Activated naive CD4-positive, alpha-beta T cell treated with anti-CD3 and anti-CD28 coated beads for 36 hours (primary cell): Measurements from ENCODE around the gene APOA5. TPM values are rescaled to one million over a fixed set of nuclear protein-coding genes. Genes with fewer than 3 reads are reported as not detected.

Experiments
- CTCF ChIA-PET: fragments of 350-600 bp; sonication (Branson Sonifier 250); formaldehyde crosslinking; loops from one replicate; lab custom pipeline; 2021; ENCODE audit warnings: antibody characterized with exemption; lab: Charles Lee
- DNase-seq: peaks from one replicate; pipeline ENCODE4 v3.0.0-alpha.2; 2020
- H3K27ac Mint-ChIP-seq: one replicate; pipeline ENCODE4 v1.8.0; 2021; ENCODE audit warnings: mild to moderate bottlenecking, mixed read lengths
- H3K27me3 Mint-ChIP-seq: one replicate; pipeline ENCODE4 v1.8.0; 2021; ENCODE audit warnings: low read depth, mixed read lengths
- H3K36me3 Mint-ChIP-seq: one replicate; pipeline ENCODE4 v1.8.0; 2021; ENCODE audit warnings: low read depth, mixed read lengths
- H3K4me1 Mint-ChIP-seq: one replicate; pipeline ENCODE4 v1.8.0; 2021; ENCODE audit warnings: low read depth, mixed read lengths
- H3K4me3 Mint-ChIP-seq: one replicate; pipeline ENCODE4 v1.8.0; 2021; ENCODE audit warnings: mild to moderate bottlenecking, moderate library complexity, mixed read lengths
- H3K9me3 Mint-ChIP-seq: one replicate; pipeline ENCODE4 v1.8.0; 2021; ENCODE audit warnings: mixed read lengths
- intact Hi-C: fragments of 100-400 bp; cut with micrococcal nuclease; formaldehyde crosslinking; loops from one replicate; pipeline ENCODE4 v1.15.1; 2023
- total RNA-seq, 2 experiments: library from RNA; stranded (reverse); gene quantifications; one replicate each; pipeline ENCODE4 v1.2.3, GENCODE V29; 2021

APOA5 gene
- total RNA-seq, 2 experiments from 2014 or later: not detected

DNA sequence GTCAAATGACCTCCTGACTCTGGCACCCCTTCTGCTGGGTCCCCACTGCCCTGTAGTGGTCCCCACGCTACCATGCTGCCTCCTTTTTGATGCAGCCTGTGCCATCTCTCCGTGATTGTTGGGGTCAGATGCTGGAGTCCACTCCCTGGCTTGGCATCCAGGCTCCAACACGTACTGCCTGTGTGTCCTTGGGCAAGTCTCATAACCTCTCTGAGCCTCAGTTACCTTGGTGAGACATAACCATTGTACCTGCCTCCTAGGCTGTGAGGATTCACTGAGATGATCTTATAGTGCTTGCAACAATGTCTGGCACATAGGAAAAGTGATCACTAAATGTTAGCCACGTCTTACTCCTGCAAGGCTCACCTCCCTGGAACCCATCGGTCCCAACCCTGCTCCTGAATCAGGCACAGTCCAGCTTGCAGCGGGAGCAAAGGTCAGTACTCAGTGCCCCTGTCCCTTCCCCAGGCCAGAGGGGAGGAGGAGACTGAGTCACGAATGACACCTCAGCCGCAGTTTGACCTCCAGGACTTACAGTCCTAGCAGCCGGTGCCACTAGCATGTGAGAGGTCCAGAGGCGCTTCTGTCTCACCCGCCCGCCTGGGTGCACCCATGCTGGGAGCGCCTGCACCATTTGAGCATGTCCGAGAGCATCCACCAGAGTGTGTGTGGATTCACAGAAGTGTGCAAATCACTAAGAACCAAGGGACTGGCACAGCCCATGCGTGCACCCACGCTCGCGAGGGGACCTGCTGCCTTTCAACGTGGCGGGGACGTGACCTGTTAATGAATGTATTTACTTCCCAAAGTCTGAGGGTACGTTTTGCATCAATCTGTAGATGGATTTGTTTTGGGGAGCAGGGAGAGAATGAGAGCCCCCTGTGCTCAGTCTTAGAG lies 34.4 kb upstream of the APOA5 start:
- H3K27ac Mint-ChIP-seq: no peak overlapping the region
- no peaks in the 10 kb centered on the region for H3K4me1 Mint-ChIP-seq
- DNase-seq: no peak
- H3K9me3 Mint-ChIP-seq: no peaks in the 10 kb centered on the region
- CTCF ChIA-PET: interaction anchor here (0.5 to 1.2 kb wide), 3 partner anchors 13 to 280 kb away, joined by 3 read pairs; partner anchors contain the start of gene APOA5
- intact Hi-C loops: no loop called here
- H3K4me3 Mint-ChIP-seq: no peak overlapping the region
- H3K36me3 Mint-ChIP-seq: no peaks in the 10 kb centered on the region
- H3K27me3 Mint-ChIP-seq: no peaks in the 10 kb centered on the region

DNA sequence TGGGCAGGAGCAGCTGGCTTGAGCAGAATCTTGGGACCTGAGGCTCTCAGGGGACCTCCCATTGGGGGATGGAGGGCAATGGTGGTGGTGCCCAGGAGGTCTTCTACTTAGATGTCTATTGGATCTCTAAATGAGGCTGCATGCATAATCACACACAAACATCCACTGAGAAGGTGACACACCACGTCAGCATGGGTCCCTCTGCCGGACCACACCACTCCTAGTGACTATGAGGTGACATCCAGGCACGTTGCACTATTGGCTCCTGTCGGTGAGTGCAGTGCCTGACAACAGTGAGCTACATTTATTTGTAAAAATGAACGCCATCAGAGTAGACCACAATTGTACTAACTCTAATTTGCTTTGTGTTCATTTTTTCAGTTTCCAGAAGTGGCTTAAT lies 33.8 kb upstream of the APOA5 start:
- intact Hi-C loops: no loop called here

DNA sequence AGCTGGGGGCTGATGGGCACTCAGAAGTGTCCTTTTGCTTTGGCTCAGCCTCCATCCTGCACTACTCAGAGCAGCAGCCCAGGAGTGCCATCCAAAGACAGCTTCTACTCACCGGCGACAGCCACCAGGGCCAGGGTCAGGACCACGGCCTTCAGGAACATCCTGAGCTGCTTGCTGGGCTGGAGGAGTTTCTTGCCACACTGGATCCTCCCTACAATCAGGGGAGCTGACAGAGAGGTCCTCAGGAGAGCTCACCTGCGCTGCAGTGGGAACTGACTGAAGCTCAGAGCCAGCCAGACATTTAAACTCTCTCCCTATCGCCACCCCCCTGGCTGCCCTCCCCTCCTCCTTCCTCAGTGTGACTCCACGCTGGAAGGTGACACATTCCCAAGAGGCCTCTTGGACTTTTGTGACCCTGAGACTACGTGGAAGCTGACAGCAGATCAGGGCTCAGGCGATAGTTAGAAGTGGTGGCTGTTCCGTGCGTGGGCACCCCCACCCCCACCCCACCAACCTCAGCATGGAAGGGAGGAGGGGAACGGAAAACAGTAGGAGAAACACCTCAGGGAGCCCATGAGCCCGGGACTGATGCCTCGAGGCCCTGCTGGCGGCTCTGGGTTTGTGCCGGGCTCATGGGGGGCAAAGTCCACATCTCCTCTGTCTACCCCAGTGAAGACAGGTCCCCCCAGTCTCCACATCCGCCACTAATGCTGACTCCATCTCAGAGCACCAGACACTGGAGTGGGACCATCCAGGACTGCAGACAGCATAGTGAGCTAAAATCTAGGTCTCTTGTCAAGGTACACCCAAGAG lies 31.6 kb upstream of the APOA5 start, which contains the start of gene APOA4:
APOA4 (minus strand) TSS at position 274 of the 813 bp plus-strand sequence; CDS start at position 161, 113 bp downstream.
- CTCF ChIA-PET: interaction anchor here (0.9 to 1.9 kb wide), 3 partner anchors 10 to 31 kb away, joined by 3 to 7 read pairs (median 3); partner anchors contain the start of gene APOA5
- no peaks in the 10 kb centered on the region for H3K27me3 Mint-ChIP-seq
- no peaks in the 10 kb centered on the region for H3K4me1 Mint-ChIP-seq
- H3K9me3 Mint-ChIP-seq: no peaks in the 10 kb centered on the region
- DNase-seq: no peak
- no peak within 1 kb of the TSS for H3K27ac Mint-ChIP-seq
- no peaks in the 10 kb centered on the region for H3K36me3 Mint-ChIP-seq
- H3K4me3 Mint-ChIP-seq: no peak within 1 kb of the TSS
- intact Hi-C loops: no loop called here

More for the DNA sequence above, 33.8 kb upstream of the APOA5 start:
- Mint-ChIP-seq H3K4me3 (no peak overlapping the region), H3K9me3 (no peaks in the 10 kb centered on the region), H3K27me3 (no peaks in the 10 kb centered on the region), H3K27ac (no peak overlapping the region), H3K4me1 (no peaks in the 10 kb centered on the region), H3K36me3 (no peaks in the 10 kb centered on the region)
- no peak for DNase-seq
- CTCF ChIA-PET: interaction anchor here (0.5 to 1.4 kb wide), 2 partner anchors 10 to 12 kb away, joined by 3 to 4 read pairs; no protein-coding TSS in a partner anchor

DNA sequence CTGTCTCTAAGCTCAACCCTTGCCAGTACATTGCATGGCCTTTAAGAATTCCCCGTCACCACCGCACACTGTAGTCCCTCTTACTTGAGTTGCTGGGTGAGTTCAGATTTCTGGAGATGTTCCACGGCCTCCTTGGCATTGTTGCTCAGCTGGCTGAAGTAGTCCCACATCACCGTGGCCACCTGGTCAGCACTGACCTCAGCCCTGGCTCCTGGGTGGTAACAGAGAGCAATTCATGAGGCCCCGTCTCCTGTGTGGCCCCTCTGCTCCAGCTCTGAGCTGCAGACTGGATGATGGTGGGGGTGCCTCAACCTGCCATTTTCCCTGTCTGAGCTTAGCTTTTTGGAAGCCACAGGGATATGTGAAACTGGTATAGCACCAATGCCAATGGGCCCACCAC lies 30.9 kb upstream of the APOA5 start:
- CTCF ChIA-PET: interaction anchor here (0.9 to 1.9 kb wide), 3 partner anchors 10 to 31 kb away, joined by 3 to 7 read pairs (median 3); partner anchors contain the start of gene APOA5
- Mint-ChIP-seq H3K4me1 (no peaks in the 10 kb centered on the region), H3K4me3 (no peak overlapping the region), H3K27me3 (no peaks in the 10 kb centered on the region), H3K9me3 (no peaks in the 10 kb centered on the region), H3K36me3 (no peaks in the 10 kb centered on the region), H3K27ac (no peak overlapping the region)
- no peak for DNase-seq
- intact Hi-C loops: no loop called here

DNA sequence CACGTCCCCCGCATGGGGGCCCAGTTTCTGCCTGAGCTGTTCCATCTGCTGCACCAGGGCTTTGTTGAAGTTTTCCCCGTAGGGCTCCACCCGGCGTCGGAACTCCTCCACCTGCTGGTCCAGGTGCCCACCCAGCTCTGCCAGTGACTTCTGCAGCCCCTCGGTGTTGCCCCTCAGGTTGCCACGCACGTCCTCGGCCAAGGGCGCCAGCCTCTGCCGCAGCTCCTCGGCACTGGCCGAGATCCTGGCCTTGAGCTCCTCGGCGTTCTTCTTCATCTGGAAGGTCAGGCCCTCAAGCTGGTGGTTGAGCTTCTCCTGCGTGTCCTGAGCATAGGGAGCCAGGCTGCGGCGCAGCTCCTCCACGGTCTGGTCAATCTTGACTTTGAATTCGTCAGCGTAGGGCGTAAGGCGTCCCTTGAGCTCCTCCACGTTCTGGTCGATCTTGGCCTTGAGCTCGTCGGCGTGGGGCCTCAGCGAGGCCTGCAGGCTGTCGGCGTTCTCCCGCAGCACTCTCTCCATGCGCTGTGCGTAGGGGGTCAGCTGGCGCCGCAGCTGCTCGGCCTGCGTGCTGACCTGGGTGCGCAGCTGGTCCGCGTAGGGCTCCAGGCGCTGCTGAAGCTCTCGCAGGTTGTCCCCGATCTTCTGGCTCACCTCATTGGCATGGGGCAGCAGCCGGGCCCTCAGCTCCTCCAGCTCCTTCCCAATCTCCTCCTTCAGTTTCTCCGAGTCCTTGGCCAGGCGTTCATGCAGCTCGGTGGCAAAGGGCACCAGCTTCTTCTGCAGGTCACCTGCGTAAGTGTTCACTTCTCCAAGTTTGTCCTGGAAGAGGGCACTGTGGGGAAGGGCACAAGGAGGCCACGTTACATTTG lies 29.6 kb upstream of the APOA5 start:
- Mint-ChIP-seq H3K4me1 (no peaks in the 10 kb centered on the region), H3K9me3 (no peaks in the 10 kb centered on the region), H3K27ac (no peak overlapping the region), H3K4me3 (no peak overlapping the region), H3K27me3 (no peaks in the 10 kb centered on the region), H3K36me3 (no peaks in the 10 kb centered on the region)
- DNase-seq: no peak
- intact Hi-C loops: no loop called here
- CTCF ChIA-PET: interaction anchor here (1.0 to 1.8 kb wide), 2 partner anchors 28 to 30 kb away, joined by 3 to 4 read pairs; partner anchors contain the start of gene APOA5

DNA sequence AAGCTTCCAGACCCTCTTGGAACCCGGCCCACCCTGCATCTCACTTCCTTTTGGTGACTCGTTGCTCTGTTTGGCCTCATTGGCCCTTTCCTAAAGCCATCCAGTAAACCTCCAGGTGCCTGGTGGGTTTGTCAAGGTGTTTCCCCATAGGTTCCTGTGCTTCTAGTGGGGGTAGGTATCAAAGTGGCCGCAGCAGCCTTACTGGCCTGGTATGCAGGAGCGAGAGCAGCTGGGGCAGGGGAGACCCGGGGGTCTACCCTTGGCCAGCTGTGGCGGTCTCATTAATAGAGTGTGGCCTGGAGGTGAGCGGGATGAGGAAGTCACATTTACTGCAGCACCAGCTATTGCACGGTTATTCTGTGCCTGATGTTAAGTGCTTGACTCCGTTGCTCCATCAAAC lies 27.4 kb upstream of the APOA5 start:
- no peaks in the 10 kb centered on the region for H3K27me3 Mint-ChIP-seq
- DNase-seq: no peak
- no peaks in the 10 kb centered on the region for H3K9me3 Mint-ChIP-seq
- H3K36me3 Mint-ChIP-seq: no peaks in the 10 kb centered on the region
- no peak overlapping the region for H3K4me3 Mint-ChIP-seq
- intact Hi-C loops: no loop called here
- CTCF ChIA-PET: no interaction called here
- no peaks in the 10 kb centered on the region for H3K4me1 Mint-ChIP-seq
- H3K27ac Mint-ChIP-seq: no peak overlapping the region

DNA sequence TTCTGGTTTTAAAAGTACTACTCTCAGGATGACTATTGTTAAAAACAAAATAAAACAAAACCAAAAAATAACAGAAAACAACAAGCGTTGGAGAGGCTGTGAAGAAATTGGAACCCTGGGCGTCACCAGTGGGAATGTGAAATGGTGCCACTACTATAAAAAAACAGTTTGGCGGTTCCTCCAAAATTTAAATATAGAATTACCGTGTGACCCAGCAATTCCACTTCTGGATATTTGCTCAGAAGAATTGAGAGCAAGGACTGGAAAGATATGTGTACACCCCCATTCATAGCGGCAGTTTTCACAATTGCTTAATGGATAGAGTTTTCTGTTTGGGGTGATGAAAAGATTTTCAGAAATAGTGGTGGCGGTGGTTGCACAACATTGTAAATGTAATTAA lies 22.8 kb upstream of the APOA5 start:
- Mint-ChIP-seq H3K27ac (no peak overlapping the region), H3K27me3 (no peaks in the 10 kb centered on the region), H3K4me3 (no peak overlapping the region), H3K9me3 (no peaks in the 10 kb centered on the region), H3K36me3 (no peaks in the 10 kb centered on the region), H3K4me1 (no peaks in the 10 kb centered on the region)
- CTCF ChIA-PET: no interaction called here
- DNase-seq: no peak
- intact Hi-C loops: no loop called here

DNA sequence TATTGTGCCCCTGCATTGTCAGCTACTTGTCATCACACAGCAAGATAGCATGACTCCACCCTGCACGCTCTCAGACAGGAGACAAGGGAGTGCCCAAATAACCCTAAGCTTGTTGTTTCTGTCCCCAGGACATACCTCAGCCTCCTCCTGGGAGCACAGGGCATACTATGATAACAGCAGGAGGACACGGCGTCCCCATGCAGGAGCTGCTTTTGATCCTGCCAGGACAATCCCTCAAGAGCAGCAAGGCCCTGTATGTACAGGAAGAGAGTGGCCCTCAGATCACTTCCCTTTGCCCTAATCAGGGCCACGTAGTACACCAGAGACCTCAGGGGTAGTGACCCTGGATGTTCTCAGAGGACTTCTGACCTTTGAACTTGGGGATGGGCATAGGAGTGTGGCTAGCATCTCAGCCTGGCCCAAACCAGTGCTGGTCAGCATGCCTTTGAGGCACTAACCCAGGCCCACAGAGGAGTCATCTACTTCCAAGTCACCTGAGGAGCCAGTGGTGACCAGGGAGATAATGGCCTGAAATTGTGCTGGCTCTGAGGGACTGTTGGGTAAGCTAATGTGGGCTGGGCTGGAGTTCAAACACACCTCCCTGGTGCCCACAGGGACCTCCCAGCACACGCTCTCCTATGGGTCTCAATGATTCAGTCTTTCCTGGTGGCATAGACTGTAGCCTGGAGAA lies 22.2 kb upstream of the APOA5 start:
- no peak for DNase-seq
- Mint-ChIP-seq H3K36me3 (no peaks in the 10 kb centered on the region), H3K27me3 (no peaks in the 10 kb centered on the region), H3K27ac (no peak overlapping the region), H3K4me3 (no peak overlapping the region), H3K9me3 (no peaks in the 10 kb centered on the region), H3K4me1 (no peaks in the 10 kb centered on the region)
- intact Hi-C loops: no loop called here
- CTCF ChIA-PET: interaction anchor here (1.2 to 2.0 kb wide), 3 partner anchors 9 to 22 kb away, joined by 3 to 8 read pairs (median 4); partner anchors contain the start of genes APOA4 and APOA5

DNA sequence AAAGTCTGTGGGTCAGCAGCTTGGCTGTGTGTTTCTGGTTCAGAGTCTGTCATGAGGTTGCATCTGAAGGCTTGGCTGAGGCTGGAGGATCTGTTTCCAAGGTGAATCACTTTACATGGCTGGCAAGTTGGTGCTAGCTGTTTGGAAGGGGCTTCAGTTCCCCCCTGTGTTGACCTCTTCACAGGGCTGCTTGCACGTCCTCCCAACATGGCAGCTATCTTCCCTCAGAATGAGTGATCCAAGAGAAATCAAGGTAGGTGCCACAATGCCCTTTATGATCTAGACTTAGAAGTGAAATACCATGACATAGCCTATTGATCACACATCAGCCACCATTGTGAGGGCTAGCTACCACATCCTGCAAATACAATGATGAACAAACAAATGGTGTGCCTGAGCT lies 21.5 kb upstream of the APOA5 start:
- CTCF ChIA-PET: interaction anchor here (0.9 to 2.0 kb wide), 8 partner anchors 10 to 70 kb away, joined by 3 to 8 read pairs (median 3); partner anchors contain the start of genes APOA4, APOA5, APOC3 and ZPR1
- no peaks in the 10 kb centered on the region for H3K9me3 Mint-ChIP-seq
- no peak overlapping the region for H3K4me3 Mint-ChIP-seq
- H3K4me1 Mint-ChIP-seq: no peaks in the 10 kb centered on the region
- H3K27me3 Mint-ChIP-seq: no peaks in the 10 kb centered on the region
- no peak overlapping the region for H3K27ac Mint-ChIP-seq
- intact Hi-C loops: no loop called here
- no peak for DNase-seq
- no peaks in the 10 kb centered on the region for H3K36me3 Mint-ChIP-seq

DNA sequence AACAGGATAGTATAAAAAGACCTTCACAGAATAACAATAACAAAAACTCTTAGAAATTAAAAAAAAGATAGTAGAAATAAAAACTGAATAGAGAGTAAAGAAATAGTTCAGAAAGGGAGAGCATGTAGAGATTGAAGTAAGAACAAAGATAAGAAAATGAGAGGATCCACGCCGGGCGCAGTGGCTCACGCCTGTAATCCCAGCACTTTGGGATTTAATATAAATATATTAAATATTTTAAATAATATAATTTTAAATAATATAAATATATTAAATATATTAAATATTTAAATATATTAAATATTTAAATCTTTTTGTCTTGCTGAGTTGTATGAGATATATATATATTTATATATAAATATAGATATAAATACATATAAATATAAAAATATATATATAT lies 20.4 kb upstream of the APOA5 start:
- DNase-seq: no peak
- no peak overlapping the region for H3K27ac Mint-ChIP-seq
- H3K9me3 Mint-ChIP-seq: no peaks in the 10 kb centered on the region
- no peaks in the 10 kb centered on the region for H3K36me3 Mint-ChIP-seq
- intact Hi-C loops: no loop called here
- no peak overlapping the region for H3K4me3 Mint-ChIP-seq
- CTCF ChIA-PET: interaction anchor here (0.9 to 2.0 kb wide), 3 partner anchors 19 to 26 kb away, joined by 3 to 8 read pairs (median 4); no protein-coding TSS in a partner anchor
- no peaks in the 10 kb centered on the region for H3K27me3 Mint-ChIP-seq
- no peaks in the 10 kb centered on the region for H3K4me1 Mint-ChIP-seq

DNA sequence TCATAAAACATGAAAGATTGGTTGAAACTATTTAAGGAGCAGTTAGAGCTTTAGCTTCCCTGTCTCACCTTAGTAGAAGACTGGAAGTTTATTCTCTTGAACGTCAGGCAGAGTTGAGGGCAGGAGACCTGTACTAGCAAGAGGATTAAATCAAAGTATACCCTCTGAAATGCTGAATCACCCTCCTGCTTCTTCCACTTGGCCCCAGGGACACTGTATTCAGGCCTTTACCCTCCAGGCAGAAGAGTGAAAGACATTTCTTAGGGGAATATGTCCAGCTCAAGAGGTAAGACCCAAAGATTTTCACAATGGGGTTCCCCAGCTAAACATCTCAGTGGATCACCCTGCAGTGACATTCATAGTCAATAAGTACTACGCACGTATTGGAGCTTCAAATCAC lies 19.5 kb upstream of the APOA5 start:
- no peak overlapping the region for H3K4me3 Mint-ChIP-seq
- H3K9me3 Mint-ChIP-seq: no peaks in the 10 kb centered on the region
- H3K27ac Mint-ChIP-seq: no peak overlapping the region
- H3K36me3 Mint-ChIP-seq: no peaks in the 10 kb centered on the region
- DNase-seq: no peak
- intact Hi-C loops: no loop called here
- no peaks in the 10 kb centered on the region for H3K27me3 Mint-ChIP-seq
- CTCF ChIA-PET: interaction anchor here (1.4 to 1.5 kb wide), 2 partner anchors 18 to 24 kb away, joined by 4 read pairs; no protein-coding TSS in a partner anchor
- H3K4me1 Mint-ChIP-seq: no peaks in the 10 kb centered on the region
